ENCODE results near the gene CEP70. TPM values are rescaled to one million over a fixed set of nuclear protein-coding genes. Genes with fewer than 3 reads are reported as not detected.

The CEP70 gene
- total RNA-seq, 2 donors from 2014 or later, result 19.7 to 22.6 TPM

GRCh38 chr3:138445654-138446053 is 148.4 kb downstream of the CEP70 start:
- H3K27me3 Mint-ChIP-seq (ENCODE audit: low read depth), result no peaks in the 10 kb centered on the region
- ATAC-seq (replicated peaks in 1 of 2) (no peak), DNase-seq (no peak)
- H3K27ac Mint-ChIP-seq, result no peak overlapping the region
- H3K9me3 Mint-ChIP-seq, result no peaks in the 10 kb centered on the region
- H3K36me3 Mint-ChIP-seq (ENCODE audit: insufficient read depth in 2 of 2), result no peaks in the 10 kb centered on the region
- no peak overlapping the region for H3K4me3 Mint-ChIP-seq
- H3K4me1 Mint-ChIP-seq (ENCODE audit: low read depth), result no peaks in the 10 kb centered on the region

- Mint-ChIP-seq H3K27me3 (ENCODE audit: low read depth) (no peaks in the 10 kb centered on the region), H3K36me3 (ENCODE audit: insufficient read depth in 2 of 2) (no peaks in the 10 kb centered on the region), H3K4me3 (no peak overlapping the region), H3K4me1 (ENCODE audit: low read depth) (no peaks in the 10 kb centered on the region), H3K9me3 (no peaks in the 10 kb centered on the region), H3K27ac (no peak overlapping the region)
- no peak for DNase-seq
- no peak for ATAC-seq (replicated peaks in 1 of 2)
Observed at GRCh38 chr3:138445236-138445635, 148.8 kb downstream of the CEP70 start.

Other genes starting within 250 kb of the CEP70 start
- gene MRAS, start 245.7 kb downstream of the CEP70 start, total RNA-seq, result under 1 TPM; 0.19 to 0.72 TPM
- 1 to 10 TPM in 1 of 2 donors, under 1 TPM in 1; 0.22 to 1.1 TPM for gene ESYT3, start 159.6 kb downstream of the CEP70 start, total RNA-seq
- gene FAIM, start 14.5 kb upstream of the CEP70 start, total RNA-seq, result 1 to 10 TPM; 6.0 to 7.5 TPM
- 10 to 100 TPM; 18.8 to 26.3 TPM for gene PIK3CB, start 240.7 kb upstream of the CEP70 start, total RNA-seq

All from activated T-cell treated with anti-CD3 and anti-CD28 coated beads, Interleukin-2, amount 50 U/mL, for 72 hours (primary cell).